SK-N-MC (cell line): Measurements from ENCODE around the gene EPHA4.

Source experiments
- FOXP2 ChIP-seq: optimal IDR thresholded peaks from 2 replicates; pipeline ENCODE3; 2011; ENCODE audit warnings: mild to moderate bottlenecking, moderate library complexity; ENCODE audit not compliant: insufficient read depth; ENCODE audit errors: extremely low read length, control extremely low read depth
- POLR2AphosphoS5 ChIP-seq: IDR thresholded peaks from 2 replicates; pipeline ENCODE4 v1.6.1; 2012; ENCODE audit warnings: mild to moderate bottlenecking, low read depth, low read length, borderline replicate concordance

- no peak for TF ChIP-seq POLR2AphosphoS5
- no peak for TF ChIP-seq FOXP2
Measured at GRCh38 chr2:221563270-221563985, 8.7 kb downstream of the EPHA4 start.
